Trophoblast cell (in vitro differentiated cells and primary cell): ENCODE data around the gene ZNF304.

Experiments
- DNase-seq, 2 donors: peaks; one replicate each; pipeline ENCODE4 v3.0.0-alpha.2; 2016
- H2AFZ ChIP-seq: 2 replicates; pipeline ENCODE4 v1.6.1; 2013; ENCODE audit warnings: low read length, moderate library complexity, mild to moderate bottlenecking; ENCODE audit not compliant: insufficient read depth, poor library complexity
- H2AK5ac ChIP-seq: 2 replicates; pipeline ENCODE4 v1.6.1; 2013; ENCODE audit warnings: mild to moderate bottlenecking, low read length
- H2BK120ac ChIP-seq: 2 replicates; pipeline ENCODE4 v1.6.1; 2013; ENCODE audit warnings: low read length, mild to moderate bottlenecking, moderate library complexity; ENCODE audit not compliant: insufficient read depth, poor library complexity
- H2BK12ac ChIP-seq: 2 replicates; pipeline ENCODE4 v1.6.1; 2013; ENCODE audit warnings: mild to moderate bottlenecking, low read length, moderate library complexity
- H2BK5ac ChIP-seq: 2 replicates; pipeline ENCODE4 v1.6.1; 2013; ENCODE audit warnings: low read length, low read depth, moderate library complexity, mild to moderate bottlenecking; ENCODE audit not compliant: poor library complexity
- H3K14ac ChIP-seq: 2 replicates; pipeline ENCODE4 v1.6.1; 2013; ENCODE audit warnings: mild to moderate bottlenecking, low read length
- H3K18ac ChIP-seq: 2 replicates; pipeline ENCODE4 v1.6.1; 2013; ENCODE audit warnings: mild to moderate bottlenecking, low read length
- H3K23ac ChIP-seq: 2 replicates; pipeline ENCODE4 v1.6.1; 2013; ENCODE audit warnings: low read length
- H3K27ac ChIP-seq: 2 replicates; pipeline ENCODE4 v1.5.1; 2013; ENCODE audit warnings: low read depth, mild to moderate bottlenecking, inconsistent platforms, low read length, moderate library complexity
- H3K27me3 ChIP-seq: 2 replicates; pipeline ENCODE4 v1.6.1; 2013; ENCODE audit warnings: inconsistent platforms, mild to moderate bottlenecking, low read length, moderate library complexity; ENCODE audit not compliant: insufficient read depth
- H3K36me3 ChIP-seq, 2 experiments: 1 replicate in 1 of 2; 2 replicates in 1 of 2; pipeline ENCODE4 v1.6.1; 2013; ENCODE audit warnings: low read length in 2 of 2, mild to moderate bottlenecking in 2 of 2, moderate library complexity in 1 of 2; ENCODE audit not compliant: insufficient read depth in 2 of 2, control insufficient read depth in 1 of 2
- H3K4ac ChIP-seq: 2 replicates; pipeline ENCODE4 v1.6.1; 2013; ENCODE audit warnings: low read depth, mild to moderate bottlenecking, low read length, moderate library complexity
- H3K4me1 ChIP-seq, 2 experiments: 1 replicate in 1 of 2; 2 replicates in 1 of 2; pipeline ENCODE4 v1.6.1; 2013; ENCODE audit warnings: low read length in 2 of 2, mild to moderate bottlenecking in 2 of 2, moderate library complexity in 1 of 2; ENCODE audit not compliant: insufficient read depth in 2 of 2, control insufficient read depth in 1 of 2
- H3K4me2 ChIP-seq: 2 replicates; pipeline ENCODE4 v1.6.1; 2013; ENCODE audit warnings: inconsistent platforms, mild to moderate bottlenecking, low read length, moderate library complexity
- H3K4me3 ChIP-seq: 2 replicates; pipeline ENCODE4 v1.5.1; 2013; ENCODE audit warnings: mild to moderate bottlenecking, low read depth, low read length, inconsistent platforms
- H3K79me1 ChIP-seq: one replicate; pipeline ENCODE4 v1.6.1; 2013; ENCODE audit warnings: low read length
- H3K79me2 ChIP-seq: 2 replicates; pipeline ENCODE4 v1.6.1; 2013; ENCODE audit warnings: low read length, mild to moderate bottlenecking; ENCODE audit not compliant: control insufficient read depth, insufficient read depth, poor library complexity
- H3K9ac ChIP-seq: 2 replicates; pipeline ENCODE4 v1.6.1; 2013; ENCODE audit warnings: mild to moderate bottlenecking, low read length
- H3K9me3 ChIP-seq: 2 replicates; pipeline ENCODE4 v1.6.1; 2013; ENCODE audit warnings: low read depth, mild to moderate bottlenecking, control low read depth, inconsistent platforms, low read length; ENCODE audit not compliant: insufficient read depth
- H4K12ac ChIP-seq: 2 replicates; pipeline ENCODE4 v1.6.1; 2013; ENCODE audit warnings: low read depth, mild to moderate bottlenecking, low read length, moderate library complexity
- H4K8ac ChIP-seq: 2 replicates; pipeline ENCODE4 v1.6.1; 2013; ENCODE audit warnings: low read depth, mild to moderate bottlenecking, low read length, moderate library complexity
- H4K91ac ChIP-seq: one replicate; pipeline ENCODE4 v1.6.1; 2013; ENCODE audit warnings: low read depth, mild to moderate bottlenecking, low read length, moderate library complexity
- WGBS: extraction: QIAGEN DNeasy Blood & Tissue Kit; methylation state at CpG from one replicate; pipeline ENCODE4 v1.1.7; 2013; ENCODE audit warnings: missing lambda C conversion rate; ENCODE audit not compliant: insufficient read length, insufficient coverage; ENCODE audit errors: extremely low coverage; 5-methylcytosine and 5-hydroxymethylcytosine counted together

The ZNF304 gene

GRCh38 chr19:57342582-57342981 is 8.5 kb upstream of the ZNF304 start:
- no CpG with 5 or more reads among the region's 6 CpGs for WGBS
- Histone ChIP-seq H3K27ac (no peak overlapping the region), H3K9ac (no peak overlapping the region), H3K36me3 (no peaks in the 10 kb centered on the region), H3K79me1 (no peaks in the 10 kb centered on the region), H3K4ac (no peak overlapping the region), H3K79me2 (no peaks in the 10 kb centered on the region), H3K4me3 (no peak overlapping the region), H3K4me1 (no peaks in the 10 kb centered on the region), H3K4me2 (no peak overlapping the region), H3K18ac (no peak overlapping the region), H3K27me3 (no peaks in the 10 kb centered on the region), H3K9me3 (peaks cover 2% of the 10 kb centered on the region), H2BK120ac (no peak overlapping the region), H3K23ac (no peak overlapping the region), H2AK5ac (no peak overlapping the region), H2BK12ac (no peak overlapping the region), H4K8ac (no peak overlapping the region), H3K14ac (no peak overlapping the region), H4K91ac (no peak overlapping the region), H2BK5ac (no peak overlapping the region), H2AFZ (no peak overlapping the region), H4K12ac (no peak overlapping the region)
- no peak for DNase-seq

- Histone ChIP-seq H4K91ac (no peak overlapping the region), H2AK5ac (no peak overlapping the region), H2BK5ac (no peak overlapping the region), H3K23ac (no peak overlapping the region), H4K12ac (no peak overlapping the region), H4K8ac (no peak overlapping the region), H2AFZ (no peak overlapping the region), H3K79me1 (peaks cover 6% of the 10 kb centered on the region), H3K27ac (no peak overlapping the region), H3K9ac (no peak overlapping the region), H2BK120ac (no peak overlapping the region), H3K18ac (no peak overlapping the region), H3K4ac (no peak overlapping the region), H3K4me1 (peaks cover 4 to 9% of the 10 kb centered on the region in 2 experiments), H3K79me2 (peaks cover 8% of the 10 kb centered on the region), H3K4me2 (no peak overlapping the region), H3K9me3 (no peaks in the 10 kb centered on the region), H3K27me3 (no peaks in the 10 kb centered on the region), H3K36me3 (peaks cover 0 to 3% of the 10 kb centered on the region in 2 experiments), H3K14ac (no peak overlapping the region), H2BK12ac (no peak overlapping the region), H3K4me3 (no peak overlapping the region)
- no CpG with 5 or more reads among the region's 3 CpGs for WGBS
- DNase-seq: no peak
Observed at GRCh38 chr19:57348136-57348535, 2.9 kb upstream of the ZNF304 start.

DNA sequence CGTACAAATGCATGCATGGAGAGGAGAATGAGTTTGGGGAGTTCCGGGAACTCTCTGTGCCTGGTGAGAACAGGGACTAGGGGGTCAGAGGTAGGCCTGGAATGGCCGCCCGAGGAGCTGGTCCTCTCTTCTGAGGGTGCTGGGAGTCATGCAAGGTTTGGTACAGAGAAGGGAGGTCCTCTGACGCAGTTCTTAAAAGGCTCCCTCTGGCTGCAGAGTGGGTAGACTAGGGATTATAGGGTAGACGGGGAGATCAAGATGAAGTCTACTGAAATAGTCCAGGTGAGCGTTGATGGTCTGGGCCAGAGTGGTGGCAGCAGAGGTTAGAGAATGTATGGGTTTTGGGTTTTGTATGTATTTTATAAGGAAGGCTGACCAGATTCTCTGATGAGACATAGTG is 796 bp downstream of the ZNF304 start:
- Histone ChIP-seq H3K4me2 (peak overlapping the region; percentile 85), H4K12ac (peak overlapping the region; percentile 6), H3K9ac (peak overlapping the region; percentile 96), H3K79me2 (peaks cover 8% of the 10 kb centered on the region), H2AFZ (peak overlapping the region; percentile 61), H2BK5ac (no peak overlapping the region), H3K27me3 (no peaks in the 10 kb centered on the region), H3K9me3 (no peaks in the 10 kb centered on the region), H4K91ac (no peak overlapping the region), H3K4ac (peak overlapping the region; percentile 17), H3K23ac (peak overlapping the region; percentile 23), H2AK5ac (no peak overlapping the region), H4K8ac (peak overlapping the region; percentile 77), H3K4me1 (peaks cover 4 to 9% of the 10 kb centered on the region in 2 experiments), H3K36me3 (peaks cover 18 to 36% of the 10 kb centered on the region in 2 experiments), H3K79me1 (peaks cover 6% of the 10 kb centered on the region), H2BK120ac (no peak overlapping the region), H3K14ac (peak overlapping the region; percentile 70), H2BK12ac (no peak overlapping the region), H3K18ac (no peak overlapping the region), H3K27ac (no peak overlapping the region), H3K4me3 (peak overlapping the region; percentile 93)
- DNase-seq: no peak
- WGBS: no CpG with 5 or more reads among the region's 7 CpGs

- Histone ChIP-seq H4K12ac (no peak overlapping the region), H2BK12ac (no peak overlapping the region), H3K18ac (no peak overlapping the region), H2AK5ac (no peak overlapping the region), H3K14ac (no peak overlapping the region), H3K9ac (no peak overlapping the region), H3K4me1 (peaks cover 4 to 9% of the 10 kb centered on the region in 2 experiments), H3K27me3 (no peaks in the 10 kb centered on the region), H2BK5ac (no peak overlapping the region), H3K36me3 (peaks cover 26 to 55% of the 10 kb centered on the region in 2 experiments), H2AFZ (no peak overlapping the region), H3K79me1 (peaks cover 3% of the 10 kb centered on the region), H3K23ac (no peak overlapping the region), H3K4me3 (no peak overlapping the region), H3K27ac (no peak overlapping the region), H3K79me2 (peaks cover 7% of the 10 kb centered on the region), H3K9me3 (no peaks in the 10 kb centered on the region), H4K91ac (no peak overlapping the region), H3K4me2 (no peak overlapping the region), H2BK120ac (no peak overlapping the region), H3K4ac (no peak overlapping the region), H4K8ac (no peak overlapping the region)
- WGBS: no CpG with 5 or more reads among the region's 4 CpGs
- DNase-seq: no peak
Observed at GRCh38 chr19:57355916-57356315, 4.8 kb downstream of the ZNF304 start.
